H1 (cell line): ENCODE measurements around the gene IRF2BP1.

ENCODE experiments used
- CTCF ChIP-seq, 3 experiments: IDR thresholded peaks; 1 replicate in 2 of 3; 2 replicates in 1 of 3; pipeline versions ENCODE4 v1.5.1 to v1.6.1; 2011; ENCODE audit warnings: low read length in 3 of 3, mild to moderate bottlenecking in 3 of 3, inconsistent platforms in 2 of 3, low read depth in 1 of 3, moderate library complexity in 1 of 3; ENCODE audit not compliant: insufficient read depth in 1 of 3; ENCODE audit errors: control extremely low read depth in 1 of 3
- EP300 ChIP-seq, 2 experiments: IDR thresholded peaks; 1 replicate in 1 of 2; 2 replicates in 1 of 2; pipeline ENCODE4 v1.6.1; 2011 to 2012; ENCODE audit warnings: low read depth in 2 of 2, low read length in 2 of 2, mild to moderate bottlenecking in 2 of 2, borderline replicate concordance in 1 of 2, inconsistent platforms in 1 of 2, moderate library complexity in 1 of 2
- EZH2 ChIP-seq: fragments of 200-600 bp; sonication (generic); IDR thresholded peaks from 2 replicates; pipeline ENCODE4 v1.7.1; 2012; ENCODE audit warnings: low read depth, mild to moderate bottlenecking, moderate library complexity, low read length, inconsistent platforms; ENCODE audit not compliant: severe bottlenecking
- JUND ChIP-seq: IDR thresholded peaks from 2 replicates; pipeline ENCODE4 v1.6.1; 2011; ENCODE audit warnings: mild to moderate bottlenecking, improper control_type of control experiment, low read length

GRCh38 chr19:45918721-45919120, 32.8 kb upstream of the IRF2BP1 start:
- no peak for TF ChIP-seq CTCF (IDR thresholded peaks at IDR 0.05; ENCODE audit: control extremely low read depth in 1 of 3, insufficient read depth in 1 of 3, low read depth in 1 of 3, low read length in 3 of 3)
- no peak for TF ChIP-seq EZH2
- no peak for TF ChIP-seq EP300 (IDR thresholded peaks at IDR 0.05; ENCODE audit: borderline replicate concordance in 1 of 2, low read depth in 2 of 2, low read length in 2 of 2)
- TF ChIP-seq JUND: no peak
